Transverse colon (tissue), 4 donors: ENCODE measurements around the gene BICD1. TPM values are rescaled to one million over a fixed set of nuclear protein-coding genes. Genes with fewer than 3 reads are reported as not detected.

Experiments
- DNase-seq: peaks from one replicate; pipeline ENCODE4 v3.0.0-alpha.2; 2019
- H3K27ac ChIP-seq, 4 donors: fragments of 200-600 bp; sonication (generic); 2 replicates each; pipeline ENCODE4 v1.5.1; 2016 to 2018; ENCODE audit warnings: inconsistent platforms in 4 of 4
- H3K27me3 ChIP-seq: fragments of 200-600 bp; sonication (generic); 2 replicates; pipeline ENCODE4 v1.5.1; 2017; ENCODE audit warnings: inconsistent platforms
- H3K36me3 ChIP-seq, 4 donors: fragments of 200-600 bp; sonication (generic); 2 replicates each; pipeline ENCODE4 v1.5.1; 2017 to 2019; ENCODE audit warnings: inconsistent platforms in 4 of 4
- H3K4me1 ChIP-seq, 4 donors: fragments of 200-600 bp; sonication (generic); 2 replicates each; pipeline ENCODE4 v1.5.1; 2017 to 2020; ENCODE audit warnings: inconsistent platforms in 4 of 4
- H3K4me3 ChIP-seq, 4 donors: fragments of 200-600 bp; sonication (generic); 1 replicate in 1 of 4; 2 replicates in 3 of 4; pipeline versions ENCODE4 v1.5.1 to v1.6.1; 2017 to 2019; ENCODE audit warnings: inconsistent platforms in 4 of 4
- H3K9me3 ChIP-seq, 2 donors: fragments of 200-600 bp; sonication (generic); 2 replicates each; pipeline ENCODE4 v1.5.1; 2017 to 2019; ENCODE audit warnings: inconsistent platforms in 2 of 2
- EP300 ChIP-seq: sonication (generic); formaldehyde crosslinking; IDR thresholded peaks from one replicate; pipeline ENCODE4 v1.6.1; 2017; ENCODE audit warnings: antibody characterized with exemption, low read depth
- POLR2A ChIP-seq: fragments of 450-650 bp; IDR thresholded peaks from one replicate; pipeline ENCODE4 v1.6.1; 2016; ENCODE audit warnings: antibody characterized with exemption, mild to moderate bottlenecking, moderate library complexity
- POLR2AphosphoS5 ChIP-seq, 3 donors: sonication (generic); formaldehyde crosslinking; IDR thresholded peaks; one replicate each; pipeline ENCODE4 v1.6.1; 2016; ENCODE audit warnings: antibody characterized with exemption in 3 of 3
- WGBS, 2 donors: methylation state at CpG; one replicate each; pipeline ENCODE4 v1.1.5; 2018; ENCODE audit warnings: low coverage in 1 of 2; 5-methylcytosine and 5-hydroxymethylcytosine counted together
- in situ Hi-C, 4 donors: fragments of 200-750 bp; cut with MboI; loops; one replicate each; pipeline versions ENCODE4 v1.15.0 to v1.15.1; 2017; ENCODE audit warnings: low sequenced_read_pairs in 3 of 4, low pct_ligation_motif_present in 1 of 4, low pct_unique_long_range_greater_than_20kb in 1 of 4
- intact Hi-C: fragments of 100-400 bp; cut with DNase I; formaldehyde crosslinking; loops from one replicate; pipeline ENCODE4 v1.15.1; 2023; ENCODE audit warnings: low total_unique reads
- total RNA-seq, 4 donors: library from RNA; depleted of rRNA; stranded (reverse); fragments of >200 nt; gene quantifications; one replicate each; pipeline ENCODE4 v1.1.0, GENCODE V29; 2016
- TF ChIP-seq, protein P1 (sequence below), 5 experiments: fragments of 200-600 bp in 3 of 5; fragments of 450-650 bp in 2 of 5; sonication (generic) in 3 of 5; IDR thresholded peaks; 1 replicate in 2 of 5; 2 replicates in 3 of 5; pipeline ENCODE4 v1.5.1; 2016 to 2017; ENCODE audit warnings: antibody characterized with exemption in 5 of 5, inconsistent platforms in 3 of 5, mild to moderate bottlenecking in 2 of 5, moderate library complexity in 1 of 5

The BICD1 gene
- total RNA-seq, 4 donors from 2014 or later, result 0.75 to 27.7 (median 5.2) TPM

DNA sequence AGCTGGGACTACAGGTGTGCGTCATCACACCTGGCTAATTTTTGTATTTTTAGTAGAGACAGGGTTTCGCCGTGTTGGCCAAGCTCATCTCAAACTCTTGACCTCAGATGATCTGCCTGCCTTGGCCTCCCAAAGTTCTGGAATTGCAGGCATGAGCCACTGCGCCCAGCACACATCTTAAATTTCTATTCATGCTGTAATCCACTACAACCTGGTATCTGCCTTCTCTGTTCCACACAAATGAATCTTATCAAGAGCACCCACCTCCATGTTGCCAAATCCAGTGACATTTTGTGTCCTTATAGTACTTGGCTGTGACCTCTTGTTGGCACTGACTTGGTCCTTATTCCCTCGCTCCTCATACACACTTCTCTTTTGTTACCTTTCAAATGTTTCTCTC lies 5.8 kb upstream of the BICD1 start:
- TF ChIP-seq POLR2AphosphoS5 (IDR thresholded peaks at IDR 0.05), result no peak
- TF ChIP-seq, protein P1, sequence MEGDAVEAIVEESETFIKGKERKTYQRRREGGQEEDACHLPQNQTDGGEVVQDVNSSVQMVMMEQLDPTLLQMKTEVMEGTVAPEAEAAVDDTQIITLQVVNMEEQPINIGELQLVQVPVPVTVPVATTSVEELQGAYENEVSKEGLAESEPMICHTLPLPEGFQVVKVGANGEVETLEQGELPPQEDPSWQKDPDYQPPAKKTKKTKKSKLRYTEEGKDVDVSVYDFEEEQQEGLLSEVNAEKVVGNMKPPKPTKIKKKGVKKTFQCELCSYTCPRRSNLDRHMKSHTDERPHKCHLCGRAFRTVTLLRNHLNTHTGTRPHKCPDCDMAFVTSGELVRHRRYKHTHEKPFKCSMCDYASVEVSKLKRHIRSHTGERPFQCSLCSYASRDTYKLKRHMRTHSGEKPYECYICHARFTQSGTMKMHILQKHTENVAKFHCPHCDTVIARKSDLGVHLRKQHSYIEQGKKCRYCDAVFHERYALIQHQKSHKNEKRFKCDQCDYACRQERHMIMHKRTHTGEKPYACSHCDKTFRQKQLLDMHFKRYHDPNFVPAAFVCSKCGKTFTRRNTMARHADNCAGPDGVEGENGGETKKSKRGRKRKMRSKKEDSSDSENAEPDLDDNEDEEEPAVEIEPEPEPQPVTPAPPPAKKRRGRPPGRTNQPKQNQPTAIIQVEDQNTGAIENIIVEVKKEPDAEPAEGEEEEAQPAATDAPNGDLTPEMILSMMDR (IDR thresholded peaks at IDR 0.05), result no peak
- no peak for TF ChIP-seq POLR2A
- TF ChIP-seq EP300, result no peak
- DNase-seq, result no peak
- Histone ChIP-seq H3K4me1 (peaks cover 0 to 1% (median under 1%) of the 10 kb centered on the region in 4 donors), H3K27me3 (peaks cover 4% of the 10 kb centered on the region), H3K36me3 (no peaks in the 10 kb centered on the region), H3K4me3 (no peak overlapping the region), H3K9me3 (no peaks in the 10 kb centered on the region), H3K27ac (no peak overlapping the region)
- in situ Hi-C loops, result no loop called here
- 77 to 89% methylated on average over 4 to 5 of the region's 5 CpGs for WGBS, 2 donors
- intact Hi-C loops, result no loop called here

DNA sequence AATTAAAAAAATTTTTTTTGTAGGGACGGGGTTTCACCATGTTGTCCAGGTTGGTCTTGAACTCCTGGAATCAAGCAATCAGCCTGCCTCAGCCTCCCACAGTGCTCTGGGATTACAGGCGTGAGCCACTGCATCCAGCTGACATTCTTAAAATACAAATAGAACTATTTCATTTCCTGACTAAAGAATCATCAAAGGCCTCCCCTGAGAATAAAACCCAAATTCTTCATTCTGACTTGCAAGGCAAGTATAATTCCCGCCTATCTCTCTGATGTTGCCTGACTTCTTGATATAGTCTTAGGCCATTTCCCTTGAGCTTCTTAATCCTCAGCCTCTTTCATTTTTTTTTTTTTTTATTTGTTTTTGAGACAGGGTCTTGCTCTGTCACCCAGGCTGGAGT lies 4.4 kb upstream of the BICD1 start:
- 86 to 93% methylated on average over 3 of the region's 3 CpGs for WGBS, 2 donors
- H3K36me3 ChIP-seq, result no peaks in the 10 kb centered on the region
- H3K4me3 ChIP-seq, result no peak overlapping the region
- in situ Hi-C loops, result no loop called here
- H3K27ac ChIP-seq, result no peak overlapping the region
- no peak for DNase-seq
- H3K27me3 ChIP-seq, result peaks cover 4% of the 10 kb centered on the region
- intact Hi-C loops, result no loop called here
- H3K9me3 ChIP-seq, result no peaks in the 10 kb centered on the region
- peaks cover 0 to 7% (median 5%) of the 10 kb centered on the region in 4 donors for H3K4me1 ChIP-seq
- TF ChIP-seq POLR2A (no peak), POLR2AphosphoS5 (IDR thresholded peaks at IDR 0.05) (no peak), EP300 (no peak)
- TF ChIP-seq, protein P1 (IDR thresholded peaks at IDR 0.05), result no peak

DNA sequence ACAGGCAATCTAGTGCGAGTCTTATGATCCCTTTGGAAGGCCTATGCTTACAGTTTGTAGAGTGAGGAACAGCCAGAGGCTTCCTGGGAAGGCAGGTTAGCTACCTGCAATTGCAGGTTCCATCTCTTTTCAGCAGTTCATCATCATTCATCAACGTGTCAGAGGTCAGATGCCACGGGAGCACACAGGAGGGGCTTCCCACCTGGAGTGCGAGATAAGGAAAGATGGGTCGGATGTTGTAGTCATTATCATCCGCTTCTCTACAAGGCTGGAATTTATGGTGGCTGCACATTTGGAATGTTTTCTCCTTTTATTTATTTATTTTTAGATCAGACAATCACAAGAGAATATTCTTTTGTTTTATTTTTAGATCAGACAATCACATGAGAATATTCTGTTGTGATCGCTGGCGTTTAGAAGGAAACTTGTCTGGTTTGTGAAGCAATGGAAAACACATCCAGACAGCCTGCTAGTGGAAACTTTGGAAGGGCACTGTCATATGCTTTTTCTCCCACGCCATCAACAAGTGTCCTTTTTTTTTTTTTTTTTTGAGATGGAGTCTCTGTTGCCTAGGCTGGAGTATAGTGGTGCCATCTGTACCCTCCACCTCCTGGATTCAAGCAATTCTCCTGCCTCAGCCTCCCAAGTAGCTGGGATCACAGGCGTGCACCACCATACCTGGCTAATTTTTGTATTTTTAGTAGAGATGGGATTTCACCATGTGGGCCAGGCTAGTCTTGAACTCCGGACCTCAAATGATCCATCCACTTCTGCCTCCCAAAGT lies 1.9 kb upstream of the BICD1 start:
- in situ Hi-C loops (no loop called here), intact Hi-C loops (no loop called here)
- Histone ChIP-seq H3K27ac (no peak overlapping the region), H3K36me3 (no peaks in the 10 kb centered on the region), H3K4me1 (peaks cover 4 to 22% (median 11%) of the 10 kb centered on the region in 4 donors), H3K9me3 (no peaks in the 10 kb centered on the region), H3K27me3 (peaks cover 4% of the 10 kb centered on the region), H3K4me3 (no peak overlapping the region)
- no peak for DNase-seq
- WGBS, 2 donors, result 78 to 80% methylated on average over 10 to 11 of the region's 11 CpGs
- TF ChIP-seq EP300 (no peak), POLR2AphosphoS5 (IDR thresholded peaks at IDR 0.05) (no peak), POLR2A (no peak)
- TF ChIP-seq, protein P1 (IDR thresholded peaks at IDR 0.05), result no peak

DNA sequence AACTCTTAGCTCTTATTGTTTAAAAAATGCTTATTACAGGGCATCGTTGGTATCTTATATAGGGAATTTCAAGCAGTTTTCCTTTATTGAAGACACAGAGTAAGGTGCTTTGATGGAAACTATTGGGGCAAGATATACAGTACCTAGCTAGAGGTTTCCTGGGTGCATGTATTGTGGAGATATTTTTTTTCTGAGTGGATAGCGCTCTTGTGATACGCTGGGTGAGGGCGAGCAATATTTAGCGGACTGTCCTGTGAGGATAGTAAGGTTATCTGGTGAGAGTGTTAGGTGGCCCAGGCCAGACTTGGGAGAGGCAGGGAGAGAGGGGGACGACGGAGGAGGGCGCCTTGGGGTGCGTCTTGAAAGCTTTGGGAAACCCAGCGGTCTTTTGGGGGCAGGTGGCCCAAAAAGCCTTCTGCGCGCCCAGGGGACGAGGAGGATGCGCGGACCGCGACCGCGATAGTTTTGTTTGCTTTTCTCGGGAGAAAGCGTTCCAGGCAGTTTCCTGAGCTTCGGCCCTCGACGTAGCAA lies 596 bp upstream of the BICD1 start:
- Histone ChIP-seq H3K9me3 (no peaks in the 10 kb centered on the region), H3K27me3 (no peaks in the 10 kb centered on the region), H3K27ac (peak overlapping the region; percentile 81 to 93 (median 86)), H3K4me3 (peak overlapping the region; percentile 61 to 93 (median 80)), H3K36me3 (no peaks in the 10 kb centered on the region), H3K4me1 (peaks cover 4 to 22% (median 11%) of the 10 kb centered on the region in 4 donors)
- TF ChIP-seq POLR2AphosphoS5 (IDR thresholded peaks at IDR 0.05) (no peak), EP300 (no peak), POLR2A (no peak)
- TF ChIP-seq, protein P1 (IDR thresholded peaks at IDR 0.05), result no peak
- intact Hi-C loops (no loop called here), in situ Hi-C loops (no loop called here)
- WGBS, 2 donors, result 14% methylated on average over 22 of the region's 24 CpGs; no CpG with 5 or more reads in 1 of the 2 donors
- DNase-seq, result no peak
